ENCODE measurements around the gene STOML3.

DNA sequence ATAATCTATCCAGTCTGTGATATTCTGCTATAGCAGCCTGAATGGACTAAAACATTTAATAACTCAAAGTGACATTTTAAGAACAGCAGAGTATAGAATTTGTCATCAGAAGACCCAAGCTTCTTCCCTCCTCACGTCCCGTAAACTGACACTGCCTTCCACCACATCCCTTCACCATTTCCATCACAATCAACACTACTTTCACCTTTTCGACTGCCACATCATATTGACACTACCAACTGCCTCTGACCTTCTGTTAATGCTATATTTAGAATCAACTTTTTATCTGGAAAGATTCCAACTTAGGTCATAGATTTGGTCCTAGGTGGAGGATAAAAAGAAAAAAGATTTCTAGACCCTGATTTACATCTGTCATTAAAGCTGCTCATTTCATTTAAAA, 39.6 kb downstream of the STOML3 start:
- TF ChIP-seq EP300 (IDR thresholded peaks at IDR 0.05) (no peak), POLR2A (IDR thresholded peaks at IDR 0.05) (no peak)
